Ecto neural progenitor cell (in vitro differentiated cells): ENCODE measurements around the gene ABCC1.
"Not testable (repeated sequence)": the region's sequence is repeated elsewhere in the genome, so short reads cannot be mapped to it uniquely, and the experiment has no call there.

Source experiments
- DNase-seq: peaks from one replicate; pipeline ENCODE4 v3.0.0-alpha.2; 2018; ENCODE audit warnings: low spot score

ABCC1 gene

GRCh38 chr16:15967655-15968315 lies 18.4 kb downstream of the ABCC1 start:
- no peak for DNase-seq

GRCh38 chr16:15970202-15970601 lies 20.8 kb downstream of the ABCC1 start:
- DNase-seq: no peak

- DNase-seq: no peak
Observed at GRCh38 chr16:15970743-15971439, 21.5 kb downstream of the ABCC1 start.

GRCh38 chr16:15971440-15971815 lies 22.0 kb downstream of the ABCC1 start:
- no peak for DNase-seq

GRCh38 chr16:15972046-15972868 lies 22.8 kb downstream of the ABCC1 start:
- DNase-seq: no peak

- no peak for DNase-seq
Observed at GRCh38 chr16:15973421-15973820, 24.0 kb downstream of the ABCC1 start.

- no peak for DNase-seq
Observed at GRCh38 chr16:15974057-15974456, 24.6 kb downstream of the ABCC1 start.

- no peak for DNase-seq
Observed at GRCh38 chr16:15975172-15975571, 25.8 kb downstream of the ABCC1 start.

GRCh38 chr16:15976225-15976812 lies 26.9 kb downstream of the ABCC1 start:
- DNase-seq: no peak

- no peak for DNase-seq
Observed at GRCh38 chr16:15976929-15977637, 27.7 kb downstream of the ABCC1 start.

GRCh38 chr16:15979801-15980200 lies 30.4 kb downstream of the ABCC1 start:
- no peak for DNase-seq

GRCh38 chr16:15980329-15980728 lies 30.9 kb downstream of the ABCC1 start:
- DNase-seq: no peak

- no peak for DNase-seq
Observed at GRCh38 chr16:15981382-15981781, 32.0 kb downstream of the ABCC1 start.

- DNase-seq: not testable (repeated sequence)
Observed at GRCh38 chr16:15982194-15982915, 32.9 kb downstream of the ABCC1 start.

GRCh38 chr16:15983898-15984297 lies 34.5 kb downstream of the ABCC1 start:
- no peak for DNase-seq

- DNase-seq: no peak
Observed at GRCh38 chr16:15985144-15985543, 35.7 kb downstream of the ABCC1 start.

- no peak for DNase-seq
Observed at GRCh38 chr16:15986261-15986660, 36.8 kb downstream of the ABCC1 start.

- DNase-seq: no peak
Observed at GRCh38 chr16:15988268-15989013, 39.0 kb downstream of the ABCC1 start.

GRCh38 chr16:15990902-15991301 lies 41.5 kb downstream of the ABCC1 start:
- no peak for DNase-seq

- DNase-seq: no peak
Observed at GRCh38 chr16:15993128-15993527, 43.7 kb downstream of the ABCC1 start.

- DNase-seq: no peak
Observed at GRCh38 chr16:15993541-15993940, 44.1 kb downstream of the ABCC1 start.
